GM21515 (cell line): Measurements from ENCODE around the gene POLR2J.

Experiments used
- ATAC-seq: cut with Tn5 transposase; IDR thresholded peaks from one replicate; pipeline ENCODE4 v1.9.1; 2021; ENCODE audit not compliant: unreplicated experiment

POLR2J gene

DNA sequence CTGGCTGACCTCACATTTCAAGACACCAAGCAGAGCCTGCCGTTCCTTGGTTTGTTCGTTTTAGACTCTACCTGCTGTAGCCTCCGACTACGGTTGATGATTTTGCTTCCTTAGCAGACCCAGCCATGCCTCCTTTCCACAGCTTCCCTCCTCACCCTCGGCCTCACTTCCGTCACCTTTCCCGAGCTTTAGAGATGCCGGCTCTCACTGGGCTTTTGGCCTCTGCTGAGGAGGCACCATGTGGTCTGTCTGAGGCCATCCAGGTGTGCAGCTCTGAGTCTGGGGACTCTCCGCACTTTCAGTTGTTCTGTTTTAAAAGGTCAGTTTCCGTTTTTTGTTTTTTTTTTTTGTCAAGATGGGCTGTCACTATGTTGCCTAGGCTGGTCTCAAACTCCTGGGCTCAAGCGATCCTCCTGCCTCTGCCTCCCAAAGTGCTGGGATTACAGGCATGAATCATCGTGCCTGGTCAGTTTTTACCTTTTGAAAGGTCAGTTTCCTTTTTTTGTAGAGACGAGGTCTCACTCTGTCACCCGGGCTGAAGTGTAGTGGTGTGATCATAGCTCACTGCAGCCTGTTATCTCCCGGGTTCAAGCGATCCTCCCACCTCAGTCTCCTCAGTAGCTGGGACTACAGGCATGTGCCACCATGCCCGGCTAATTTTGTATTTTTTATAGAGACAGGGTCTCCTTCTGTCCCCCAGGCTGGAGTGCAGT is 33.6 kb downstream of the POLR2J start:
- ATAC-seq = peak; percentile 39

GRCh38 chr7:102439963-102440795 is 38.5 kb downstream of the POLR2J start:
- ATAC-seq = no peak

DNA sequence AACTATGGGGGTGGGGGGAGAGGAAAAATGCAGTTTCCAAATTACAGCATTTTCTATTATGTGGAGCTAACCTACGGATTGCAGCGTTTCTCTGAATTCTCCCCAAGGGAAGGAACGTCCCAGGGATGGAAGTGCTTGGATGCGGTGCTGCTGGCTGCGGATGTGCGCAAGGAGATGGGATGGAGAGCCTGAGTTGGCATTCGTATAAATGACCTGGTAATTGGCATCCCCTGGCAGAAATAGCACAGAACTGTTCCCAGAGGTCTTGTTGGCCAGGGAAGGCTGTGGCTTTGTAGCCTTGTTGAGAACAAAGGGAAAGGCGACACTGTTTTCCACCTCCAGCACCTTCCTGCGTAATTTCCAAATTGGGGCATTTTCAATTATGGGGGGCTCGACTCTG is 42.6 kb downstream of the POLR2J start:
- ATAC-seq = no peak

- ATAC-seq = no peak
These were observed 44.7 kb downstream of the POLR2J start for GRCh38 chr7:102434039-102434486.

GRCh38 chr7:102433219-102434038 is 45.3 kb downstream of the POLR2J start, which contains the start of gene ORAI2:
TSS of gene ORAI2 (plus strand) at chr7:102433575. CDS start at chr7:102438957, 5,382 bp downstream.
- ATAC-seq = peak; percentile 56

GRCh38 chr7:102432442-102433218 is 46.1 kb downstream of the POLR2J start:
- peak; percentile 22 for ATAC-seq

DNA sequence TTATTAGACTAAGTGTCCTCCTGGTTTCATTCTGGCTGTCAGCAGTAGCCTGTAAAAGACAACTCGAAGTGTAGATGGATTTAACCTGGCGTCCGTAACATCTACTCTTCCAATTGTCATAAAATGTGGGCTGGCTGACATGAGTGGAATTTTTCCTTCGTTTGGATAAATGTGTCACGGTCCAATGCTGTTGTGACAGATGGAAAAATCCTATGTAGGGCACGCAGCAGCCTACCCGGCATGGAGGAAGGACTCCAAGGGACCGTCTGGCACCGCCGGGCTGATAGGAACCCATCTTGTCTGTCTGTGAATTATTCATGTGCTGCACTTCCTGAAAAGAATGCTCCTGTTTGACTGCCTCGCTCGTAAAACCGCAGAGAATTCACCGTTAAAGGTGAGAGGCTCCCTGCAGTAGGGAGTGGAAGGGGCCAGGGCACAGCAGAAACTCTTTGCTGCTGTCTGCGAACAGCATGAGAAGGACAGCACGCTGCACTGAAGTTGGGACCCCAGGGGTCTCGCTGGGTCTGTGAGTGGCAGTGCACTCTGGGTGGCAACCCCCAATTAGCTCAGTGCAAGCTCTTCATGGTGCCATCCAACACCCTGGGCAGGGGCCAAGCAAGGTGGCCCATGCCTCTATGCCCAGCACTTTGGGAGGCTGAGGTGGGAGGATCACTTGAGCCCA is 47.0 kb downstream of the POLR2J start:
- ATAC-seq = peak; percentile 32

GRCh38 chr7:102429141-102429899 is 49.4 kb downstream of the POLR2J start:
- no peak for ATAC-seq

- ATAC-seq = no peak
These were observed 51.7 kb downstream of the POLR2J start for GRCh38 chr7:102427019-102427405.

DNA sequence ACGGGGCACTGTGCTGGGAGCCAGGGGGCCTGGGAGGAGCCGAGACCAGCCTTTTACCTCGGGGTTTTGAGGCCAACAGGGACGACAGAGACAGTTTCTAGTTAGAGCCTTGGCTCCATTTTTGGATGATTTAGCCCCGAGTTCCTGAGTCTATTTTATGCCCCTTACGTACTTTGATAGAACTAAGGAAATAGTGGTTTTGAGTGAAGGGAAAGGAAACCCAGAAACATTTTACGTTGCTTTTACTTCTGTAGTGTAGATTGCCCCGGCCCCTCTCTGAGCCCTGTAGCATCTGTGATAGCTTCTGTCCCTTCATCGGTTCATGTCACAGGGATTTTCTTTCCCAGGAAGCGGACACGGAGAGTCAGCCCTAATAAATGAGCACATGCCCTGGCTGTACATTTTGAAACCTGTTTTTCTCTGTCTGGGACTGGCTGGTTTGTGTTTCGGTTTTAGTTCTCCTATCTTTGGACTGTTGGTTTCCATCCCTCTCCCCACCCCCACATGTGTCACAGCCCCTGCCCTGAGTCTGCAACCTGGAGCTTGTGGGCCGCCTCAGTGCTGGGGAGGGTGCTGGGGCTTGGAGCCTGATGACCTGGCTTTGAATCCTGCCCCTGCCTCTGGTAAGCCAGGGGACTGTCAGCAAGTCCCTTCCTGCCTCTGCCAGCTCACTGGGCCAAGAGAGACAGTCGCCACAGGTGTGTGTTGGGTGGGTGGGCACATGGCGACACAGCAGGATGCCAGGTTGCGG is 52.3 kb downstream of the POLR2J start:
- peak; percentile 54 for ATAC-seq

DNA sequence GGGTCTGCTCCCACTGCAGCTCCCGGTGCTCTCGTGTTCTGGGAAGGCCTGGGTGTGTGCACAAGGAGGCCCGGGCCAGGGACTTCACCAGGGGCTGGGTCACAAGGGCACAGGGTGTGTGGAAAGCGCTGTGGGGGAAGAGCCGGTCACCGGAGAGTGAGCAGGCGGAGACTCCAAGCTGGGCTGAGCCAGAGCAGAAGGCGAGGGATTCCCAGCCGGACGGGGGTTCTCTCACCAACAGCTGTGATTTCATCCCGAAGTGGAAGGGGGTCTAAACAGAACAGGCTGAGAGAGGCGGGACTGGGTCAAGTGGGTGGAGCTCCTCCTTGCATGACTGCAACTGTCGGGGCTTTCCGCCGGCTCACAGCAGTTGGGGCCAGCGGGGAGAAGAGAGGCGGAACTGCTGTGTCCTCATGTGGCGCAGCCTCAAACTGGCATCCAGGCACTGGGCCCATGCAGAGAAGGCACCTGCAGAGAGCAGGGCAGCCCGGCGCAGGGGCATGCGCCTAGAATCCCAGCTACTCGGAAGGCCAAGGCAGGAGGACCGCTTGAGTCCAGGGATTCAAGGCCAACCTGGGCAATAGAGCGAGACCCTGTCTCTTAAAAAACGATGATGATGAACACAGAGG is 53.0 kb downstream of the POLR2J start:
- ATAC-seq = peak; percentile 67

GRCh38 chr7:102424787-102425218 is 53.9 kb downstream of the POLR2J start:
- no peak for ATAC-seq

DNA sequence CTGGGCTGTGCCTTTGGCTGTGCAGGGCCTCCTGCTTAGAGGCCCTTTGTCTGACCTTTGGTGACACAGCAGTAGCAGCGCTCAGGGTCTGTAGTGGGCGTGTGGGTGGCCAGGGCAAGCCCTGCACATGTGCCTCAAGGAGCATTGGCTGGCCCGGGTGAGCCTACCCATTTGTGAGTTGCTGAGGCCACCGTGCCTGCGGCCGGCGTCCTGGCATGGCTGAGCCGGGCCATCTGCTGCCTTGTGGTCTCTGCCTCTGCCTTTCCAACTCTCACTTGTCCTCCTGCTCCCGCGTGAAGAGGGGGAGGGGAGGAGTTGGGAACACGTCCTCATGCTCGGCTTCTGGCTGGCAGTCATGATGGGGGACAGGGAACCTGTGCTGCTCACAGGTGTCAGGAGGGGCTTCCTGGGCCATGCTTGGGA is 54.6 kb downstream of the POLR2J start:
- ATAC-seq = no peak
